HG03280 (cell line): Measurements from ENCODE around the gene DRC3.

Experiments used
- ATAC-seq: cut with Tn5 transposase; IDR thresholded peaks from one replicate; pipeline ENCODE4 v1.9.1; 2021; ENCODE audit warnings: mild to moderate bottlenecking, moderate library complexity; ENCODE audit not compliant: unreplicated experiment

The DRC3 gene

DNA sequence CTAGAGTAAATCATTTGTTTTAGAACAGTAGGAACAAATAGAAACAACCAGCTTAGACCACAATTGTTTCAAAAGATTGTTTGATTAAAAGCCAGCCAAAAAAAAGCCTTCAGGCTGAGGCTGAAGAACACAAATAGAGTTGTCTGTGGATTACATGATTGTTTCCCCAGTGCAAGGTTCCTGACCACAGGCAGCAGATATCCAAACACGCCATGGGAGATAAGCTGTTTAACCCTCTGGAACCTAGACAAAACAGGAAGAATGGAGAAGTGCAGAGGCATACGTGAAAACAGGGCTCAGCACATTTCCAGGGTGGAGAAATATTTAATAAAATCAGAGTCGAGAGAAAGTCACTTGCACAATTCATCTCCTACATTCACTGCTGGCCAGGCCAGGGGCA lies 45.3 kb downstream of the DRC3 start:
- no peak for ATAC-seq

- no peak for ATAC-seq
These were observed 45.8 kb downstream of the DRC3 start for GRCh38 chr17:18018411-18018921.

GRCh38 chr17:18019838-18020154 lies 47.1 kb downstream of the DRC3 start:
- ATAC-seq, result no peak

GRCh38 chr17:18020971-18021370 lies 48.3 kb downstream of the DRC3 start:
- no peak for ATAC-seq

- no peak for ATAC-seq
These were observed 48.7 kb downstream of the DRC3 start for GRCh38 chr17:18021372-18021771.

DNA sequence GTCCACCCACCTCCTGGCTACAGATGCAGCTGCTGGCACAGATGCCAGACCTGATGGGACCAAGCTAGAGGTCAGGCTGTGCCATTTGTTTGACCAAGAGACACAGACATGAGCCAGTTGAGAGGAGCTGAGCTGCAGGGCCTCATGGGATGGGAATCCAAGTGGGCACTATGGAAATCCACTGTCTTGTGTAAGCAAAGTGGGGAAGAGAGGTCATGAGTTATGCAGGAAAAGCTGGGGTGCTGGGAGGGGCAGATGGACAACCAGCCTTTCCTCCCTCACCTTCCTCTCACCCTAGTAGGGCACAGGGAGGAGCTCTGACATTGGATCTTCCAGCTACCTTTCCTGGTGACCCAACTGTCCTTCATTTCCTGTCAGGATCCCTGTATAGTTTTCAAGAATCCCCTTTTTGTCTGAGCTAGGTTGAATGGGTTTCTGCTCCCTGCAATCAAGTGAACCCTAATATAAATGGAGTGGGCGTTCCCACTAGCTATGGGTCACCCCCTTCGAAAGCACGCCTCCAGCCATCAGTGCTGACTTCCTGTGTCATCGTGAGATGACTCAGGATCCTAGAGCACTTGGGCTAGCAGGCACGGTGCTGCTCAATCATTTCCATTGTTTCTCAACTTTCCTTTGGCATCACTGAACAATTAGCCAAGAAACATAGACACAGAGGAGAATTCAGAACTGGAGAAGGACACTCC lies 52.7 kb downstream of the DRC3 start:
- ATAC-seq, result no peak

DNA sequence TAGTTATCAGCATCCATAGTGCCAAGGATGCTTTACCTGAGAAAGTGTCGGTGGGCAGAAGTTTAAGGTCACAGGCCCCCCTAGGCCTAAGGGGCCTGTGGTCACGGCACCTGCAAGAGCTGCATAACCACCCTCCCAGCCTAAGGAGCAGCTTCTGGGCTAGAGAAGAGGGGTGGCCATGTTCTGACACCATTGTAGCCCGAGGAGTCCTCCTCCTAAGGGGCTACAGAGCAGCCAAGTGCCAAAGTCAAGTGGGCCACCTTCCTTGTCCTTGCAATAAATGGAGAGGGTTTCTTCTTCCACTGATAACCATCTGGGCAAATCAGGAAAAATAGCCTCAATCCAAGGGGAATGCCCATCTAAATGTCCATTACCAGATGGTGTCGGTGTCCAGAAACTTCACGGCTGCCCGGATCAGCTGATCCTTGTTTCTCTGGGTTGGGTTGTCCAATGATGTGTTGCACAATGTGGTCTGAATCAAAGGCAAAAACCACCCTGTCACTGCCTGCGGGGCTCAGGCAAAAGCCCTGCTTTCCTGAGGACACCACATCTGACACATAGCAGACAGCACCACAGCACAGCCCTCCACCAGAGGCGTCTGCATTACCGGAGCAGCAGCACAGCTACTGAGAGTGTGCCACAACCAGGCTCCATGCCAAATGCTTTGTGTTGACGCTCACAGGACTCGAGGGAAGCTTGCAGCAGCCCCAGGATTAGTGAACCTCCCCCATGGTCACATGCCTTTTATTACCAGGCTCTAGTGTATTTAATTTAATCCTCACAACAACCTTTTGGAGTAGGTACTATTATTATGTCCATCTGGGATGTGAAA lies 53.5 kb downstream of the DRC3 start:
- no peak for ATAC-seq

GRCh38 chr17:18027280-18027679 lies 54.6 kb downstream of the DRC3 start:
- ATAC-seq, result no peak

DNA sequence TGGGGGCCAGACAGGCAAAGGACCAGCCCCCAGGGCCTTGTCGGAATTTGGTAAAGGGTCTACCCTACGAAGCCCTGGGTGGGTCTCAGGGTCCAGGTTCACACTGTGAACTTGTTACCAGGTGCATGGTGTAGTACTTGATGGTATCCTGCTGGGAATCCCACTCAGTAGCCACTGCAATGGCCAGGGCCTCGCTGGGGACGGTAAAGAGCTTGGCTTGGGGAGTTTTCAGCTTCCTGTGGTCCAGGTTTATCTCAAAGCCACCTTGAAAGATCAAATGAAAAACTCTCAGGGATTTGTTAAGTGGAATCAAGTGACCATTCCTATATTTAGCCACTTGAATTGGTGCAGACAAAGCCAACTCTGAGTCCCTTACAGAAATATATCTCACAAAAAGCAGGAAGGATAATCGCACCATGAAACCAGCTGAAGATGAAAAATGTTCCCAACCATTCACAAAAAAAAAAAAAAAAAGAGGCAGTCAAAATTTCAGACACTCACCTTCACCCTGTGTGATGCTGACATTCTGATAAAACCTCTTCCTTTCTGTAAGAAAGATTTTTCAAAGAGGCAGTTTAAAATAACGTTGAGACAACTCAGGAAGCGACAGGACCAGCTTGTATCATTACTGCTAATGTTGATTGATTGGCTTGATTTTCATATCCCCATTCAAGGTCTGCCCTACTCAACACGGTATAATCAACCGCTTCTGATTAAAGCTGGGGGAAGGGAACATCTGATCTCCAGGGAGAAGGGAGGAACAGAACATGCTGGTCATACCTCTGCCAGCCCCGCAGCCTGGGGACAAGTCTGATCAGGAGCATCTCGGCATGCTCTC lies 55.7 kb downstream of the DRC3 start:
- no peak for ATAC-seq

- no peak for ATAC-seq
These were observed 56.4 kb downstream of the DRC3 start for GRCh38 chr17:18028952-18029540.

- ATAC-seq, result no peak
These were observed 59.3 kb downstream of the DRC3 start for GRCh38 chr17:18031955-18032354.

- peak; percentile 58 for ATAC-seq
These were observed 60.9 kb downstream of the DRC3 start for GRCh38 chr17:18033442-18034099.

DNA sequence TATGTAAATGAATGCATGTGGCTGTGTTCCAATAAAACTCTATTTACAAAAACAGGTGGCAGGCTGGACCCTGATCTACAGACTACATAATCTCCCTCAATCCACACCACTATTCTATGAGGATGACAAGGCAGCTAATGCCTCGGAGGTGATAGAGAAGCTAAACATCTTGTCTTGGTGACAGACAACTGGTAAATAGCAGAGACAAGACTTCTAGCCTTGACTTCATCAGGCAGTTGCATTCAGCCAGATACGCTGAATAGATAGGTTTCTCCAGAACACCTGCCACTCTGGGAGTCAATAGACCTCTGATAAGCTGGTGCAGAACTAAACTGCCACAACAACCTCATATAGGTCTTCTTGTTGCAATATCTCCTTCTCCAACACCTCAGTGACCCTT lies 63.0 kb downstream of the DRC3 start:
- no peak for ATAC-seq

GRCh38 chr17:18037486-18037885 lies 64.8 kb downstream of the DRC3 start:
- ATAC-seq, result no peak

DNA sequence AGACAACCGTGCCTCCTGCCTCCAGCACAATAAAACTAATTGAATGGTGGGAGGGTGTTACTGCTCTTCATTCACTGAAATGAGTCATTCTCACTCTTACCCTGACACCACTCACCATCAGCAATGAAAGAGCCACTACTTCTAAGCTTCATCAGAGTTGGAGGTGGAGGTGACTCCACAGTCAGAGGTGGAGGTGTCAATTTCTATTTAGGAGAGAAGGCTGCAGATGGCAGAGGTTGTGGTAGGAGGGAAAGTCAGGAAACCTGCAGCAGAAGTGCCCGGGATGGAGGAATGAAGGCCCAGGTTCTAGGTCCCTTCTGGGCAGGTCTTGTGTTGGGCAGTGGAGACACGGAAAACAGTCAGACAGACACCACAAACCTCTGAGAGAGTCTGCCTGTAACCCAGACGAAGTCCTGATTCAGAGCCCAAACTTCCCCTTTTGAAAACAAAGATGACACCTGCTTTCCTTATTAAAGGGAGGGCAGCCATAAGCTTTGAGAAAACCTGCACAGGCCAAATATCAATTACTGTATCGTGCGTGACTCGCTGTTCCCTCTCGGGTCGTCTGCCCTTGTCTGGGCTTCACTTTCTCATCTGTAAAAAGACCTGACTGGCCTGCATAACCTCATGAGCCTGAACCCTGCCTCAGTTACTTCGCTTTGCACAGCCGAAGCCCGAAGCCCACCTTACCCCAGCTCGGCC lies 65.6 kb downstream of the DRC3 start:
- ATAC-seq, result no peak

DNA sequence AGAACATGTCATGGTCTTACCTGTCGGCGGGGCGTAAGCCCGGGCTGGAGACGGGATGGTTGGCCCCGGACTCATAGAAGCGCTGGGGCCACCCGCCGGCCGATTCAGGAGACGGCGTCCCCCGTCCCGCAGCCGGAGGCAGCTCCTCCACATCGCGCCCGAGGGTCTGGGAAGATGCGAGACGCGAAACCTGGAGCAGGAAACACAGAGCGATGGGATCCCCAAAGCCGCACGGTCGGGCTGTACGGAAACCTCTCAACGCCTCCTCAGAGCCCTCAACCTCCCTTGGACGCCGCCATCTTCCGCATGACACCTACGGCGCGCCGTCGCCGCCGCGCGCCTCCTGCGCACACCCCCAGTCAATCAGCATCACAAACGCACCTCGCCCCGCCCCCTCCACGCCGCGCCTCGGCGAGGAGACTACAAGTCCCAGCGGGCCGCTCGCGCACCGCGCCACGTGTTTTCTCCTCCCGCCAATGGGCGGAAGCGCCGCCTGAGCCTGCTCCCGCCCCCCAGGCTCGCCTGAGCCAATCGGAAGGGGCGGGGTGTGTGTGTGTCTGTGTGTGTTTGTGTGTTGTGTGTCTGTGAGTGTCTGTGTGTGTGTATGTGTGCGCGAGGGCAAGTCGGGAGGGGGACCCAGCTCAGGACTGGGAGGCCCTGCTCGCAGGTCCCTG lies 66.3 kb downstream of the DRC3 start, which contains the start of the genes ATPAF2 and GID4:
Gene ATPAF2 (minus strand): TSS at position 308 of the 674 bp plus-strand sequence. CDS start 155 bp downstream, at position 153.
Gene GID4 (plus strand): TSS at position 548 of the 674 bp plus-strand sequence. CDS start 57 bp downstream, at position 605.
- ATAC-seq, result peak; percentile 93

GRCh38 chr17:18039535-18040260 lies 67.0 kb downstream of the DRC3 start:
- peak; percentile 31 for ATAC-seq

DNA sequence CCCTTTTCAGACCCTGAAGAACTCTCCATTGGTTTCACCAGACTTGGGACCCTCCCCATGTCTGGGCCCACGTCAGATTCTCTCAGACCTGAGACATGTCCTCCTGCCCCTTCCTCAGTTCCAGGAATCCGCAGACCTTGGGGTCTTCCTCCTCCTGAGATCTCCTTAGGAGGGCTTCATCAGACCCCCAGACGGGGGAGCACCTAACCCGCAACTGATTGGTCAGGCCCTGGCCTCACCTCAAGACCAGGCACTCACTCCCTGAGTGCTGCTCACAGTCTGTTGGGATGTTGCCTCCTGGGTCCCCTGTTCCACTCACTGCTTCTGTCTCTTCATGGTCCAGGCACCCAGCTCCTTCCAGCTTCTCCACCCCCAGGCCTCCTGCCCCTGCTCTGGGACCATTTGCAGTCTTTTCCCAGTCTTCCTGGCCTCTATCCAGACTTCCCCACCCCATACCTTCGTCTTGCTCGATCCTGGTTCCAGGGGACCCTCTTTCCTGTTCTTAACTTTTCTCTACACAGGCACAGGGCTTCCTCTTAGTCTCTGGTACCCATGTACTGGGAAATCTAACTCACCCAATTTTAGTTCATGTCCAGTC lies 67.7 kb downstream of the DRC3 start:
- ATAC-seq, result no peak
